ENCODE data around the gene MAPKAPK3. TPM values are rescaled to one million over a fixed set of nuclear protein-coding genes. Genes with fewer than 3 reads are reported as not detected.

Gene MAPKAPK3
- total RNA-seq, 6 donors from 2014 or later = 30.2 to 102 (median 70.1) TPM

DNA sequence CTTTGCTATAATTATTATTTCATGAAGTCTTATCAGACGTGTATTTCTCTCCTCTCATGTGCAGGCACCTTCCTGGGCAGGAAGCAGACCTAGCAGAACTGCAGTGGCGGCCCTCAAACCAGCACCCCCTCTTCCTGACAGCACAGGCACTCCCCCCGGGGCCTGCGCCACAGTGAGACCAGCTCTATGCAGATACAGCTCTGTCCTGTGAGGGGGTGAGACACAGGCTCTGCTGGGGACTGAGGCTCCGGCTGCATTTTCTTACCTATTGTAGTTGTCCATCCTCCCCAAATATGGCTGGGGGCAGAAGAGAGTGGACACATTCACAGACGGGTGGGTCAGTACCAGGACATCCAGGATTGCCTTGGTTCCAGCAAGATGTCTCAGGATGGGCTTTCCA lies 10.4 kb upstream of the MAPKAPK3 start:
- peak overlapping the region in 1 of 4 donors; percentile 70 for H3K4me3 ChIP-seq
- no peak for ATAC-seq (ENCODE audit: low FRiP score in 2 of 2)
- 35 to 59% methylated on average over 6 of the region's 6 CpGs for WGBS, 2 donors

DNA sequence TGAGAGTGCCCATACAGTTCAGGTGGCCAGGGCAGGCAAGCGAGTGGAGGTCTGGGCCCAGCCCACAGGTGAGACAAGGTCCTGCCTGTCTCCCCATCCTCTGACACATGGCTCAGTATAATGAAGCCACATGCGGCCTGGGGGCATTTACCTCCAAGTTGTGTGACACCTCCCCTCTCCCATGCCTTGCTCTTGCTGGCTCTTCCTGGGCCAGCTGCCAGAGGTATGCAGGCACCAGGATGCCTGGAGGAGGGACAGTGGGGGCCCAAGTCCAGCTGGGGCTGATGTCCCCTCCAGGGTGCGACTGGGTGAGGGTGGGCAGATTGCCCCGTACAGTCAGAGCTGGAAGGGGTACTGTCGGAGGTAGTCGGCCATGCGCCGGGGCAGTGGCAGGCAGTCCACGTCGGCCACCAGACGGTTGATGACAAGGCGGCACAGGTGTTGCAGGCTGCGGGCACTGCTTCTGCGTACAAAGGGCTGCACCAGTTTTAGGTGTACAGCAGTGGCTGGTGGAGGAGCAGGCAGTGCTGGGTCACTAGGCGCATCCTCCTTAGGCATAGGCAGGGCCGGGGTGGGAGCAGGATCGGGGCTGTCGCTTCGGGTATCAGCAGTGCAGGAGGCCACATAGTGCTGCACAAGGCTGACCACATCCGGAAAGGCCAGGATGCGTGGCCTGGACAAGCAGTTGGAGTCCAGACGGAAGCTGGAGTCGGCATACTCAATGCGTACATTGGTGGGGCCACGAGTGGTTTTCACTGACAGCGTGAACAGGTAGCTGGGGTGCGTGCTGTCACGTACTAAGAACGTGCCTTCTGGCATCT lies 9.5 kb upstream of the MAPKAPK3 start:
- H3K36me3 ChIP-seq = peaks cover 0 to 56% (median 23%) of the 10 kb centered on the region in 4 donors
- H3K27ac ChIP-seq = peak overlapping the region; percentile 23 to 96 (median 94)
- peak in 1 of 2 donors; percentile 63 for DNase-seq
- TF ChIP-seq POLR2A (IDR thresholded peaks at IDR 0.05) = peak in 1 of 4 donors; percentile 7
- TF ChIP-seq, protein P1, sequence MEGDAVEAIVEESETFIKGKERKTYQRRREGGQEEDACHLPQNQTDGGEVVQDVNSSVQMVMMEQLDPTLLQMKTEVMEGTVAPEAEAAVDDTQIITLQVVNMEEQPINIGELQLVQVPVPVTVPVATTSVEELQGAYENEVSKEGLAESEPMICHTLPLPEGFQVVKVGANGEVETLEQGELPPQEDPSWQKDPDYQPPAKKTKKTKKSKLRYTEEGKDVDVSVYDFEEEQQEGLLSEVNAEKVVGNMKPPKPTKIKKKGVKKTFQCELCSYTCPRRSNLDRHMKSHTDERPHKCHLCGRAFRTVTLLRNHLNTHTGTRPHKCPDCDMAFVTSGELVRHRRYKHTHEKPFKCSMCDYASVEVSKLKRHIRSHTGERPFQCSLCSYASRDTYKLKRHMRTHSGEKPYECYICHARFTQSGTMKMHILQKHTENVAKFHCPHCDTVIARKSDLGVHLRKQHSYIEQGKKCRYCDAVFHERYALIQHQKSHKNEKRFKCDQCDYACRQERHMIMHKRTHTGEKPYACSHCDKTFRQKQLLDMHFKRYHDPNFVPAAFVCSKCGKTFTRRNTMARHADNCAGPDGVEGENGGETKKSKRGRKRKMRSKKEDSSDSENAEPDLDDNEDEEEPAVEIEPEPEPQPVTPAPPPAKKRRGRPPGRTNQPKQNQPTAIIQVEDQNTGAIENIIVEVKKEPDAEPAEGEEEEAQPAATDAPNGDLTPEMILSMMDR (IDR thresholded peaks at IDR 0.05) = no peak
- H3K9me3 ChIP-seq = no peaks in the 10 kb centered on the region
- peak overlapping the region in 3 of 4 donors; percentile 70 to 81 (median 80) for H3K4me3 ChIP-seq
- 77 to 79% methylated on average over 14 to 29 of the region's 29 CpGs for WGBS, 2 donors
- ATAC-seq (ENCODE audit: low FRiP score in 2 of 2) = no peak
- peaks cover 62 to 93% (median 89%) of the 10 kb centered on the region in 4 donors for H3K4me1 ChIP-seq
- no peaks in the 10 kb centered on the region for H3K27me3 ChIP-seq

More for the DNA sequence above, 10.4 kb upstream of the MAPKAPK3 start:
- Histone ChIP-seq H3K4me1 (peaks cover 66 to 97% (median 97%) of the 10 kb centered on the region in 4 donors), H3K9me3 (no peaks in the 10 kb centered on the region), H3K27ac (peak overlapping the region; percentile 94 to 96 (median 95)), H3K36me3 (peaks cover 0 to 56% (median 23%) of the 10 kb centered on the region in 4 donors), H3K27me3 (no peaks in the 10 kb centered on the region)
- TF ChIP-seq, protein P1 (IDR thresholded peaks at IDR 0.05) = no peak
- TF ChIP-seq POLR2AphosphoS5 (IDR thresholded peaks at IDR 0.05) = no peak
- TF ChIP-seq POLR2A (IDR thresholded peaks at IDR 0.05) = no peak
- TF ChIP-seq EP300 (IDR thresholded peaks at IDR 0.05) = no peak
- peak in 1 of 2 donors; percentile 34 for DNase-seq

DNA sequence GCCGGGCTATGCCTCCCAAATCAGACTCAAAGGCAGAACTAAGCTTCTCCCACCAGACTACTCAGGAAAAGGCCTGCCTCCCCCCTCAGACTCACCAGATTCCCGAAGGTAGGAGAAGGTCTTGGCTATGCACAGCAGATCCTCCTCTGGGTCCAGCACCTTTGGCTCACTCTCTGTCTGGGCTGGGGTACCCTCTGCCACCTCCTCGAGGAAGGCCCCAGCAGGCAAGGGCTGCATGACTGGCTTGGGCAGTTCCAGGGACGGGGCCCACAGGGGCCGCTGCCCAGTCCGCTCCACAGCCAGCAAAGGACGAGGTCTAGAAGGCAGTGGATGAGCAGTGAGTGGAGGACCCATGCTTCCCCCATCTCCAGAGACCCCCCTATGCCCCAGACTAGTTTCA lies 8.7 kb upstream of the MAPKAPK3 start:
- Histone ChIP-seq H3K9me3 (no peaks in the 10 kb centered on the region), H3K27me3 (no peaks in the 10 kb centered on the region), H3K27ac (peak overlapping the region; percentile 23 to 96 (median 91)), H3K4me1 (peaks cover 62 to 93% (median 89%) of the 10 kb centered on the region in 4 donors), H3K4me3 (peak overlapping the region in 3 of 4 donors; percentile 70 to 81 (median 80)), H3K36me3 (peaks cover 0 to 56% (median 23%) of the 10 kb centered on the region in 4 donors)
- 66 to 71% methylated on average over 7 of the region's 7 CpGs for WGBS, 2 donors
- ATAC-seq (ENCODE audit: low FRiP score in 2 of 2) (no peak), DNase-seq (peak in 1 of 2 donors; percentile 65)
- TF ChIP-seq EP300 (IDR thresholded peaks at IDR 0.05) = no peak
- TF ChIP-seq POLR2A (IDR thresholded peaks at IDR 0.05) = no peak
- TF ChIP-seq POLR2AphosphoS5 (IDR thresholded peaks at IDR 0.05) = no peak
- TF ChIP-seq, protein P1 (IDR thresholded peaks at IDR 0.05) = no peak

DNA sequence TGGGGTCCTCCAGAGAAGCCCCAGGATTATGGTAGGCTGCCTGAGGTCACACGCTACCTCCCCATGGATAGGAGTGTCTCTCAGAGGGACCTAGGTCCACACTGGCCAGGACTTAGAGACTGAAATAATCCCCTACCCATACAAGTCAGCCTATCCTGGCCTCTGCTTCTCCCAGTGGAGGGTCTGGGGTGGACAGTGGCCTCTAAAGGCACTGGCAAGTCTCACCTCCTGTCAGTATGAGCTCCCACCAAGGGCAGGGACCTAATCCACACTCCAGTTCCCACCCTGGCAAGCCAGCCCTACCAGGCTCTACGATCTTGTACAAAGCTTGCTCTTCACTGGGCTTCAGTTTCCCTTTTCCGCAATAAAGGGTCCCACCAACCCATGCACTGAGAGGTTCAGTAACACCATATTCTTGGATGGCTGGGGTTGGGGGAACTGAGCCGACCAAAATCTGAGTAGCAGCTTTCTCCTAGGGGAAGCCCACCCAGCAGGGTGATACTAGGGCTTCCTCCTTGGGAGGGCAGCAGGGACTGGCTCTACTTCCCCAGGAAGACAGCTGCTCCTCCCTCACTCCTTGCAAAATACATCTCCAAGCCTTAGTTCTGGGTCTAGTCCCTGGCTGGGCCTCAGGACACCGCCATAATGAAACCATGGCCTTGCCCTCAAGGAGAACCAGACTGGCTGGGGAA lies 7.7 kb upstream of the MAPKAPK3 start:
- H3K4me3 ChIP-seq = peak overlapping the region; percentile 22 to 81 (median 75)
- DNase-seq (no peak), ATAC-seq (ENCODE audit: low FRiP score in 2 of 2) (no peak)
- peaks cover 0 to 52% (median 23%) of the 10 kb centered on the region in 4 donors for H3K36me3 ChIP-seq
- no peaks in the 10 kb centered on the region for H3K9me3 ChIP-seq
- TF ChIP-seq, protein P1 (IDR thresholded peaks at IDR 0.05) = no peak
- TF ChIP-seq EP300 (IDR thresholded peaks at IDR 0.05) = no peak
- TF ChIP-seq POLR2AphosphoS5 (IDR thresholded peaks at IDR 0.05) = peak in 1 of 2 donors; percentile 4
- WGBS, 2 donors = 65 to 81% methylated on average over 5 of the region's 5 CpGs
- H3K27me3 ChIP-seq = no peaks in the 10 kb centered on the region
- peaks cover 56 to 90% (median 88%) of the 10 kb centered on the region in 4 donors for H3K4me1 ChIP-seq
- peak overlapping the region; percentile 23 to 96 (median 91) for H3K27ac ChIP-seq

Measured in upper lobe of left lung (tissue), 6 donors.